Testis (tissue), 3 donors: ENCODE measurements around the gene IL34. TPM values are rescaled to one million over a fixed set of nuclear protein-coding genes. Genes with fewer than 3 reads are reported as not detected.

Experiments
- DNase-seq: peaks from one replicate; pipeline ENCODE4 v3.0.0-alpha.2; 2019
- H3K27ac ChIP-seq, 2 donors: fragments of 200-600 bp; sonication (generic); one replicate each; pipeline ENCODE4 v1.5.1; 2019
- H3K27me3 ChIP-seq: fragments of 200-600 bp; sonication (generic); one replicate; pipeline ENCODE4 v1.5.1; 2019
- H3K36me3 ChIP-seq: fragments of 200-600 bp; sonication (generic); one replicate; pipeline ENCODE4 v1.5.1; 2017; ENCODE audit warnings: low read depth; ENCODE audit errors: missing control alignments
- H3K4me1 ChIP-seq: fragments of 200-600 bp; sonication (generic); one replicate; pipeline ENCODE4 v1.5.1; 2019
- H3K4me3 ChIP-seq, 2 donors: fragments of 200-600 bp; sonication (generic); one replicate each; pipeline ENCODE4 v1.5.1; 2017 to 2019
- H3K9me3 ChIP-seq: fragments of 200-600 bp; sonication (generic); one replicate; pipeline ENCODE4 v1.5.1; 2017
- POLR2A ChIP-seq: fragments of 450-650 bp; IDR thresholded peaks from one replicate; pipeline ENCODE4 v1.6.1; 2017; ENCODE audit warnings: antibody characterized with exemption, mild to moderate bottlenecking, moderate library complexity
- WGBS, 2 donors: methylation state at CpG; one replicate each; pipeline ENCODE4 v1.1.5; 2018; 5-methylcytosine and 5-hydroxymethylcytosine counted together
- intact Hi-C: fragments of 100-400 bp; cut with DNase I; formaldehyde crosslinking; loops from one replicate; pipeline ENCODE4 v1.15.1; 2023; ENCODE audit warnings: low total_unique reads
- polyA plus RNA-seq: library from polyadenylated mRNA; stranded (reverse); fragments of 350-450 nt; fragmentation: Illumina TruSeq; extraction: RNeasy Lipid Tissue Mini Kit (QIAGEN cat#74804); gene quantifications from one replicate; pipeline ENCODE4 v1.2.3, GENCODE V29; 2014; ENCODE audit warnings: low read depth, low replicate concordance; ENCODE audit not compliant: insufficient read depth
- total RNA-seq, 2 donors: library from RNA; depleted of rRNA; stranded (reverse); fragments of >200 nt; gene quantifications; one replicate each; pipeline ENCODE4 v1.2.3, GENCODE V29; 2016
- TF ChIP-seq, protein P1 (sequence below), 3 experiments: fragments of 450-650 bp in 2 of 3; fragments of 200-600 bp in 1 of 3; sonication (generic) in 1 of 3; IDR thresholded peaks; one replicate each; pipeline ENCODE4 v1.5.1; 2016 to 2019; ENCODE audit warnings: antibody characterized with exemption in 3 of 3, mild to moderate bottlenecking in 2 of 3, moderate library complexity in 1 of 3

IL34 gene
- total and polyA plus RNA-seq, 3 donors from 2014 or later: 5.4 to 11.9 (median 7.9) TPM

DNA sequence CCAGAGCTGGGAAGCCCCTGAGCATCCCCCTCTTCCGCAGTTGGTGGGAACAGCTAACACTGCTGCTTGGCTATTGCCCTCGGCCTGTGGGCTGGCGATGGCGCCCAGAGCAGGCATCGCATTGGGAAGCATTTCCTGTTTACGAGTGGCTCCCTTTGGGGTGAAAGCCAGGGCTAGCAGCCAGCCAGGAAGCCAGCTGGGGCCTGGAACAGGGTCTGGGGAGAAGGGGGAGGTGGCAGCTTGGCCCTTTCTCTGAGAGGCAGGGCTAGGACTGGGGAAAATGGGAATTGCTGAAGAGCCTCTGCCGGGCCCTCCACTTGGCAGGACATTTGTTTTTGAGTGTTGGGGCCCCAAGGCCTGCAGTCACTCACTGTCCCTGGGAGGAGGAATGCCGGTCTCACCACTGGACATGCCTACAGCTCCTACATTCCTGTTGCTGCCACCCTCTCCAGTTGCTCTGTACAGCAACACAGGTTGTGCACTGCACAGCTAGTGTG, 41.9 kb downstream of the IL34 start:
- no peak for TF ChIP-seq POLR2A
- TF ChIP-seq, protein P1, sequence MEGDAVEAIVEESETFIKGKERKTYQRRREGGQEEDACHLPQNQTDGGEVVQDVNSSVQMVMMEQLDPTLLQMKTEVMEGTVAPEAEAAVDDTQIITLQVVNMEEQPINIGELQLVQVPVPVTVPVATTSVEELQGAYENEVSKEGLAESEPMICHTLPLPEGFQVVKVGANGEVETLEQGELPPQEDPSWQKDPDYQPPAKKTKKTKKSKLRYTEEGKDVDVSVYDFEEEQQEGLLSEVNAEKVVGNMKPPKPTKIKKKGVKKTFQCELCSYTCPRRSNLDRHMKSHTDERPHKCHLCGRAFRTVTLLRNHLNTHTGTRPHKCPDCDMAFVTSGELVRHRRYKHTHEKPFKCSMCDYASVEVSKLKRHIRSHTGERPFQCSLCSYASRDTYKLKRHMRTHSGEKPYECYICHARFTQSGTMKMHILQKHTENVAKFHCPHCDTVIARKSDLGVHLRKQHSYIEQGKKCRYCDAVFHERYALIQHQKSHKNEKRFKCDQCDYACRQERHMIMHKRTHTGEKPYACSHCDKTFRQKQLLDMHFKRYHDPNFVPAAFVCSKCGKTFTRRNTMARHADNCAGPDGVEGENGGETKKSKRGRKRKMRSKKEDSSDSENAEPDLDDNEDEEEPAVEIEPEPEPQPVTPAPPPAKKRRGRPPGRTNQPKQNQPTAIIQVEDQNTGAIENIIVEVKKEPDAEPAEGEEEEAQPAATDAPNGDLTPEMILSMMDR (IDR thresholded peaks at IDR 0.05): no peak
- Histone ChIP-seq H3K36me3 (no peaks in the 10 kb centered on the region), H3K4me3 (no peak overlapping the region), H3K27ac (peak overlapping the region in 1 of 2 donors; percentile 68), H3K4me1 (peaks cover 51% of the 10 kb centered on the region), H3K9me3 (no peaks in the 10 kb centered on the region), H3K27me3 (no peaks in the 10 kb centered on the region)
- WGBS, 2 donors: 30 to 40% methylated on average over 2 to 8 of the region's 8 CpGs
- no peak for DNase-seq
- intact Hi-C loops: no loop called here

DNA sequence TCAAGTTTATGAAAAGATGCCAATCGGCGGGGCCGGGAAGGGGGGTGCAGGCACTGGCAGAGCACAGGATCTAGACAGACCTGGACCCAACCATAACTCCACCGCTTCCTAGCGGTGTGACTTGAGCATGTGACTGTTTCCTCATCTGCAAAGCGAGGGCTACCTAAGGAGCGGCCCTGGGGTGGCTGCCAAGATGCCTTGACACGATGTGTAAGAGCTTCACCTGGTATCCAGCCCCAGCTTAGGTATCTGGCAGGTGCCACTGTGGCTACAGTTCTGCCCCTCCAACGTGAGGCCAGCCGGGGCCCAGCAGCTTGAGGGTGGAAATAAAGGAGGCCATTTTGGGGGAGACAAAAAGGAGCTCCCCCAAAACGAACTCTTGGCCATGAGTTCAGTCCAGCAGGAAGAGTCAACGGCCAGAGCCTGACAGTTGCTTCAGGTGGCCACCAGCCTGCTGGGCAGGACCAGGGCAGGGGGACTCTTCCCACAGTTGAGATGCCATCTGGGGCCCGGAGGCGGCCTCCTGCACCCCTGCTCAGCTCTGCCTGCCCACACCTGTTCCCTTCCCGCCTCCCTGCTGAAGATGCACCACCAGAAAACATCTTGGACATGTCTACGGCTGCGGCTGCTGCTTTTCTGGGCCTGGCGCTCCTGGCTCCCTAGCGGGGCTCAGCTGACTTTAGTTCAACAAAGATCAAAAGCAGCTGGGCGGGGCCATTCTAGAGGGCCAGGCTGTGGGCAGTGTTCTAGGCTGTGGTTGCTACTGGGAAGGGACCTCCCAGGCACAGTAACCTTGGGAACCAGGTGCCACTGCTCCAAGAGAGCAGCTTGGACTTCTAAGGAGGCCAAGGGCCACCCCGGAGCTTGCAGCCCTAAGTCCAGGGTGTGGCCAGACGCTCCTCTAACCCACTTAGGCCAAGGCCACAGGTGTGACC, 42.9 kb downstream of the IL34 start:
- Histone ChIP-seq H3K4me1 (peaks cover 54% of the 10 kb centered on the region), H3K4me3 (no peak overlapping the region), H3K36me3 (no peaks in the 10 kb centered on the region), H3K27me3 (no peaks in the 10 kb centered on the region), H3K9me3 (no peaks in the 10 kb centered on the region), H3K27ac (no peak overlapping the region)
- WGBS, 2 donors: 92 to 93% methylated on average over 17 to 22 of the region's 22 CpGs
- no peak for DNase-seq
- TF ChIP-seq, protein P1 (IDR thresholded peaks at IDR 0.05): no peak
- TF ChIP-seq POLR2A: no peak
- intact Hi-C loops: no loop called here

DNA sequence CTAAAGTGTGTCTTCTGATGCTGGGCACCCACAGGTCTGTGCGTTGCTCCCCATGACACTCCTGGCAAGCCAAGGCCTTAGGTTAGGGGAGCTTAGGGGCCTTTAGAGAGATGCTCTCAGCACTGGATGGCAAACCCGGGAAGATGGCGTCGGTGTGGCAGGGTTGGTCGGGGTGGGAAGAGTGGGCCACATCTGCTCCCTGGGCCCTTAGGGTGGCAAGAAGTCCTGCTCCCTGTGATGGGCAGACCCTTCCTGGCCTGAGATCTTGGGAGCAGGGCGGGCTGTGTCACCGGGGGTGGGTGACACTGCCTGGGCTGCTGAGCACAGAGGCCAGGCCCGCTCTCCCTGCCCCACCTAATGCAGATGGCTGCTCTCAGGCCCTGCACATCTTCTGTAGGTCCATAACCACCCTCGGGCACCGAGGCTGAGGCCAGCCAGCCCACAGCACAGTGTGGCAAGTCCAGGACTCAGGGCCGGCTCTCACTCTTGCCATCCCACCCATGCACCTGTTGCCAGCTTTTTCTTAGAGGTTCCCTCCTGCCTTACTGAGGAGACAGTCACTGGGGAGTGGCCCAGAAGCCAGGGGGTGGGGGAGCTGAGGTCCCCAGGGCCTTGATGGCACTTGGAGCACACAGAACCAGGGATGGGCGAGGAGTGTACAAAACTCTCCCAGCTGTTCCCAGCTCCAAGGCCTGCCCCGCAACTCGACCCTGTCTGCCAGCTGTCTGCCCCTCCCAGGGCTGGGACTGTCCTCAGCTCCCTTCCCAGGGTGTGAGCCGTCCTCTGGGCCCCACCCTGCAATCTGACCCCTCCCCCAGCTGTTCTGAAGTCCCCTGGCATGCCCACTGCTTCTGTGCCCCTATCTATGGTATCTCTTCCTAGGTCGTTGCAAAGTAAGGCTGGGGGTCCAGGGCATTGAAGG, 43.9 kb downstream of the IL34 start:
- DNase-seq: no peak
- TF ChIP-seq, protein P1 (IDR thresholded peaks at IDR 0.05): no peak
- no peak for TF ChIP-seq POLR2A
- peaks cover 49% of the 10 kb centered on the region for H3K4me1 ChIP-seq
- H3K36me3 ChIP-seq: no peaks in the 10 kb centered on the region
- H3K27ac ChIP-seq: peak overlapping the region in 1 of 2 donors; percentile 61
- WGBS, 2 donors: 77 to 89% methylated on average over 6 to 16 of the region's 16 CpGs
- H3K9me3 ChIP-seq: no peaks in the 10 kb centered on the region
- no peaks in the 10 kb centered on the region for H3K27me3 ChIP-seq
- intact Hi-C loops: no loop called here
- H3K4me3 ChIP-seq: no peak overlapping the region

DNA sequence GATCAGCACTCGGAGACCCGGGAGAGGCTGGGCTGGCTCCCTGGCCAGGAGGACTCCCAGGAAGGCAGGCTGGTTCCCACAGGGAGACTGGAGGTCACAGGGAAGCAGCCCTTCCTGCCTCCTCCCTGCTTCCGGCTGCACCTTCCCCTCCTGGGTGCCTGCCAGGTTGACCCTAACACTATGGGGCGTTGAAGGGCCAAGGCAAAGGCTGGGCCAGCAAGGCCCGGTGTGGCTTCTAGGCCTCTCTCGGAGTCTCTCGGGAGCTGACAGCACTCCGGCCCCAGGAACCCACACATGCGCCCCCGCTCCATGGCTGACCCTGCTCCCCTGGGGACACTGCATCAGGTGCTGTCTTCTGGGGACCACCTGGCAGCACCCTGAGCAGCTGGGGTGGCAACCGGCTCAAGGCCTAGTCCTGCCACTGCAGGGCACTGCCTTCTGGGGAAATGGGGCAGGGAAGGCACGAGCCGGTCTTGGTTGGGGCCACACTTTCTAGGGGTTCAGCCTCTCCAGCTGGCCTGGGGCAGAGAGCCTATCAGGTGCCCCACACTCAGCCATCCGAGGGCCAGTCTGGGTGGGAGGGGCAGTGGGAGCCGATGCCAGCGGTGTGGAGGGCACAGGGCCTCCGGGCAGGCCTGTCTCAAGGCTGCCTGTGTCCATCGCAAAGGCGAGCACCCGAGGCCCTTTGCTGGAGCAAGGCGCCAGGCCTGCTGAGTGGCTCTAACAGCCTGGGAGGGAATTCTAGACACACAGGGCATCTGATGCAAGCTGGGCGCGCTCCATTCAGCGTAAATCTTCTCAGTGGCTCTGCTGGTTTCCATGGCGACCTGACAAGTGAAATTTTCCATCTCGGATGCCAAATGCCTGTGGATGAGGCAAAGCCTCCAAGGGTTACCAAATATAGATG, 45.1 kb downstream of the IL34 start:
- Histone ChIP-seq H3K27ac (peak overlapping the region in 1 of 2 donors; percentile 61), H3K27me3 (no peaks in the 10 kb centered on the region), H3K36me3 (no peaks in the 10 kb centered on the region), H3K4me3 (no peak overlapping the region), H3K4me1 (peaks cover 52% of the 10 kb centered on the region), H3K9me3 (no peaks in the 10 kb centered on the region)
- 77 to 93% methylated on average over 8 to 22 of the region's 26 CpGs for WGBS, 2 donors
- intact Hi-C loops: no loop called here
- TF ChIP-seq POLR2A: no peak
- TF ChIP-seq, protein P1 (IDR thresholded peaks at IDR 0.05): no peak
- no peak for DNase-seq
